Measurements from ENCODE around the gene ZBTB44. TPM values are rescaled to one million over a fixed set of nuclear protein-coding genes. Genes with fewer than 3 reads are reported as not detected.
A peak's percentile ranks its signal among the peaks of the same experiment; 100 is the strongest.

The ZBTB44 gene
- total RNA-seq, 2 donors from 2014 or later: 66.1 to 69.2 TPM

DNA sequence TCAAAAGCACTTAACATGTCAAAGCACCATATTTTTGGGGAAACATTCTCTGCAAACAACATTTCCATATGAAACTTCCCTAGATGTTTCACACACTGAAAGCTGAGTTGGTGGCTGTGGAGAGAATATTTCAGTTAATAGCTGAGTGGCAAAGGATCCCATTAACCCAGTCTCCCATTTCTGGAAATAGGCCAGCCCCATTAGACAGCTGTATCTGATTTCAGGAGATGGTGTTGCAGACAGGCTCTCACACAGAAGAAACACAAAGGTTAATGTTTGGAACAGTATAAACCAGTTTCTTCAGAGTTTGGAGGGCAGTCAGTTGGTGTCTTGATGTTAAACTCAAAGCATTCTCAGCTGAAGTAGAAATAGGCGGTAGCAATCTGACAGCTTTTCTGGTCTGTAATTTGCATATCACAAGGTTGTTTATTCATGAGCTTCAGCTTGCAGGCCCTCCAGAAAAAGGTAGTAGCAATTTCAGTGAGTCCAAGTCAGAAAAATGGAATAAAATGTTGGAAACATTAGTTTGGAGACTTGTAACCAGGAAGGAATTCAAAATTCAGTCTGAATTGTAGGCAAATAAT, 15.5 kb upstream of the ZBTB44 start:
- H3K27ac Mint-ChIP-seq: peak overlapping the region; percentile 30
- H3K4me1 Mint-ChIP-seq: peaks cover 12% of the 10 kb centered on the region
- no peaks in the 10 kb centered on the region for H3K9me3 ChIP-seq (ENCODE audit: control insufficient read depth, low read length)
- no peaks in the 10 kb centered on the region for H3K36me3 ChIP-seq (ENCODE audit: control insufficient read depth, insufficient read depth, low read length)
- WGBS, 2 experiments (ENCODE audit: insufficient coverage in 1 of 2, insufficient read length in 1 of 2): 67 to 91% methylated on average over 1 of the region's 1 CpG
- no peaks in the 10 kb centered on the region for H3K9me3 Mint-ChIP-seq
- H3K4me3 Mint-ChIP-seq: no peak overlapping the region
- H3K27me3 ChIP-seq (ENCODE audit: control insufficient read depth, insufficient read depth, low read length, poor library complexity, severe bottlenecking): no peaks in the 10 kb centered on the region
- H3K9ac ChIP-seq (ENCODE audit: extremely low read depth, low read length, poor library complexity, severe bottlenecking): no peak overlapping the region
- H3K27me3 Mint-ChIP-seq (ENCODE audit: insufficient read depth): no peaks in the 10 kb centered on the region
- no peak for DNase-seq
- peaks cover 11% of the 10 kb centered on the region for H3K4me1 ChIP-seq (ENCODE audit: control insufficient read depth, insufficient read depth, low read length)
- TF ChIP-seq, protein P1, sequence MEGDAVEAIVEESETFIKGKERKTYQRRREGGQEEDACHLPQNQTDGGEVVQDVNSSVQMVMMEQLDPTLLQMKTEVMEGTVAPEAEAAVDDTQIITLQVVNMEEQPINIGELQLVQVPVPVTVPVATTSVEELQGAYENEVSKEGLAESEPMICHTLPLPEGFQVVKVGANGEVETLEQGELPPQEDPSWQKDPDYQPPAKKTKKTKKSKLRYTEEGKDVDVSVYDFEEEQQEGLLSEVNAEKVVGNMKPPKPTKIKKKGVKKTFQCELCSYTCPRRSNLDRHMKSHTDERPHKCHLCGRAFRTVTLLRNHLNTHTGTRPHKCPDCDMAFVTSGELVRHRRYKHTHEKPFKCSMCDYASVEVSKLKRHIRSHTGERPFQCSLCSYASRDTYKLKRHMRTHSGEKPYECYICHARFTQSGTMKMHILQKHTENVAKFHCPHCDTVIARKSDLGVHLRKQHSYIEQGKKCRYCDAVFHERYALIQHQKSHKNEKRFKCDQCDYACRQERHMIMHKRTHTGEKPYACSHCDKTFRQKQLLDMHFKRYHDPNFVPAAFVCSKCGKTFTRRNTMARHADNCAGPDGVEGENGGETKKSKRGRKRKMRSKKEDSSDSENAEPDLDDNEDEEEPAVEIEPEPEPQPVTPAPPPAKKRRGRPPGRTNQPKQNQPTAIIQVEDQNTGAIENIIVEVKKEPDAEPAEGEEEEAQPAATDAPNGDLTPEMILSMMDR (conservative IDR thresholded peaks at IDR 0.05): no peak
- H3K36me3 Mint-ChIP-seq (ENCODE audit: low read depth): no peaks in the 10 kb centered on the region
- H3K4me3 ChIP-seq (ENCODE audit: low read length): peak overlapping the region; percentile 49
- no peak overlapping the region for H3K27ac ChIP-seq (ENCODE audit: low read depth, low read length)

- Mint-ChIP-seq H3K36me3 (ENCODE audit: low read depth) (no peaks in the 10 kb centered on the region), H3K27me3 (ENCODE audit: insufficient read depth) (no peaks in the 10 kb centered on the region), H3K9me3 (no peaks in the 10 kb centered on the region), H3K4me3 (no peak overlapping the region), H3K4me1 (peaks cover 12% of the 10 kb centered on the region), H3K27ac (no peak overlapping the region)
- DNase-seq: no peak
- H3K4me3 ChIP-seq (ENCODE audit: low read length): no peak overlapping the region
- no peak overlapping the region for H3K27ac ChIP-seq (ENCODE audit: low read depth, low read length)
- no peaks in the 10 kb centered on the region for H3K27me3 ChIP-seq (ENCODE audit: control insufficient read depth, insufficient read depth, low read length, poor library complexity, severe bottlenecking)
- H3K9ac ChIP-seq (ENCODE audit: extremely low read depth, low read length, poor library complexity, severe bottlenecking): no peak overlapping the region
- WGBS, 2 experiments (ENCODE audit: insufficient coverage in 1 of 2, insufficient read length in 1 of 2): 93 to 94% methylated on average over 2 to 3 of the region's 3 CpGs
- peaks cover 11% of the 10 kb centered on the region for H3K4me1 ChIP-seq (ENCODE audit: control insufficient read depth, insufficient read depth, low read length)
- H3K9me3 ChIP-seq (ENCODE audit: control insufficient read depth, low read length): no peaks in the 10 kb centered on the region
- H3K36me3 ChIP-seq (ENCODE audit: control insufficient read depth, insufficient read depth, low read length): no peaks in the 10 kb centered on the region
- TF ChIP-seq, protein P1 (conservative IDR thresholded peaks at IDR 0.05): no peak
Observed at GRCh38 chr11:130328420-130328819, 13.7 kb upstream of the ZBTB44 start.

GRCh38 chr11:130327716-130328115, 13.0 kb upstream of the ZBTB44 start:
- H3K9me3 Mint-ChIP-seq: no peaks in the 10 kb centered on the region
- TF ChIP-seq, protein P1 (conservative IDR thresholded peaks at IDR 0.05): no peak
- no peak for DNase-seq
- H3K36me3 ChIP-seq (ENCODE audit: control insufficient read depth, insufficient read depth, low read length): no peaks in the 10 kb centered on the region
- H3K4me3 Mint-ChIP-seq: no peak overlapping the region
- H3K4me1 ChIP-seq (ENCODE audit: control insufficient read depth, insufficient read depth, low read length): peaks cover 11% of the 10 kb centered on the region
- no peak overlapping the region for H3K27ac ChIP-seq (ENCODE audit: low read depth, low read length)
- H3K27ac Mint-ChIP-seq: no peak overlapping the region
- no peaks in the 10 kb centered on the region for H3K36me3 Mint-ChIP-seq (ENCODE audit: low read depth)
- peaks cover 12% of the 10 kb centered on the region for H3K4me1 Mint-ChIP-seq
- no peaks in the 10 kb centered on the region for H3K27me3 Mint-ChIP-seq (ENCODE audit: insufficient read depth)
- H3K27me3 ChIP-seq (ENCODE audit: control insufficient read depth, insufficient read depth, low read length, poor library complexity, severe bottlenecking): no peaks in the 10 kb centered on the region
- no peak overlapping the region for H3K9ac ChIP-seq (ENCODE audit: extremely low read depth, low read length, poor library complexity, severe bottlenecking)
- WGBS, 2 experiments (ENCODE audit: insufficient coverage in 1 of 2, insufficient read length in 1 of 2): 88 to 94% methylated on average over 6 of the region's 6 CpGs
- H3K9me3 ChIP-seq (ENCODE audit: control insufficient read depth, low read length): peaks cover 5% of the 10 kb centered on the region
- H3K4me3 ChIP-seq (ENCODE audit: low read length): no peak overlapping the region
